ENCODE measurements around the gene PIWIL1.

GRCh38 chr12:130354407-130354806, 16.7 kb downstream of the PIWIL1 start:
- TF ChIP-seq CTCF (IDR thresholded peaks at IDR 0.05; ENCODE audit: borderline replicate concordance, extremely low read depth, low read length, poor library complexity, severe bottlenecking) (no peak), EZH2 (IDR thresholded peaks at IDR 0.05; ENCODE audit: borderline replicate concordance, low read depth, low read length, severe bottlenecking) (no peak)
